ENCODE measurements around the gene PRMT7.

PRMT7 gene

GRCh38 chr16:68388124-68388523 is 77.3 kb downstream of the PRMT7 start:
- H3K27me3 ChIP-seq, result no peaks in the 10 kb centered on the region
- H3K4me3 ChIP-seq (ENCODE audit: low read depth in 1 of 2, low read length in 1 of 2), result no peak overlapping the region
- H3K4me1 ChIP-seq (ENCODE audit: control insufficient read depth in 1 of 2, insufficient read depth in 1 of 2, low read depth in 1 of 2, low read length in 1 of 2), result no peaks in the 10 kb centered on the region
- H3K36me3 ChIP-seq, result no peaks in the 10 kb centered on the region
- no peak overlapping the region for H3K27ac ChIP-seq
- H3K9me3 ChIP-seq, result no peaks in the 10 kb centered on the region
- TF ChIP-seq CTCF (IDR thresholded peaks at IDR 0.05), result no peak

- Histone ChIP-seq H3K27ac (no peak overlapping the region), H3K27me3 (no peaks in the 10 kb centered on the region), H3K36me3 (no peaks in the 10 kb centered on the region), H3K4me3 (ENCODE audit: low read depth in 1 of 2, low read length in 1 of 2) (no peak overlapping the region), H3K4me1 (ENCODE audit: control insufficient read depth in 1 of 2, insufficient read depth in 1 of 2, low read depth in 1 of 2, low read length in 1 of 2) (no peaks in the 10 kb centered on the region), H3K9me3 (no peaks in the 10 kb centered on the region)
- no peak for TF ChIP-seq CTCF (IDR thresholded peaks at IDR 0.05)
Observed at GRCh38 chr16:68389006-68389405, 78.2 kb downstream of the PRMT7 start.

- Histone ChIP-seq H3K27me3 (no peaks in the 10 kb centered on the region), H3K9me3 (no peaks in the 10 kb centered on the region), H3K36me3 (no peaks in the 10 kb centered on the region)
Observed at GRCh38 chr16:68389750-68390371, 79.0 kb downstream of the PRMT7 start.

DNA sequence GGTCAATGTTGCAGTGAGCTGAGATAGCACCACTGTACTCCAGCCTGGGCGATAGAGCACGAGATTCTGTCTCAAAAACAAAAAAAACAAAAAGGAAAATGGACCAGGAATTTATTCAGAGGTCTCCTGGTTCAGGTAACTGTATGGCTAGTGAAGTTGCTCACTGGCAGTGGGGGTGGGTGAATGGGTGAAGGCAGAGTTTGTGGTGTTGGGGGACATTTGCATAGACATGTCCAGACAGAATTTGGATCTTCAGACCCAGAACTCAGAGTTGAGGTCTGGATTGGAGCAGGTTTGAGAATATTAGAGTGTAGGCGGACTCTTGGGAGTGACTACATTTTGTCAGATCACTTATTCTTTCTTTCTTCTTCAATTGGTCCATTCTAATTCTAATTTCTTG is 82.5 kb downstream of the PRMT7 start:
- H3K27me3 ChIP-seq, result peaks cover 3% of the 10 kb centered on the region
- H3K36me3 ChIP-seq, result no peaks in the 10 kb centered on the region
- no peaks in the 10 kb centered on the region for H3K4me1 ChIP-seq (ENCODE audit: control insufficient read depth in 1 of 2, insufficient read depth in 1 of 2, low read depth in 1 of 2, low read length in 1 of 2)
- H3K4me3 ChIP-seq (ENCODE audit: low read depth in 1 of 2, low read length in 1 of 2), result no peak overlapping the region
- no peak for TF ChIP-seq CTCF (IDR thresholded peaks at IDR 0.05)
- H3K9me3 ChIP-seq, result no peaks in the 10 kb centered on the region
- no peak overlapping the region for H3K27ac ChIP-seq

More at GRCh38 chr16:68389750-68390371, 79.0 kb downstream of the PRMT7 start:
- no peak overlapping the region for H3K4me3 ChIP-seq (ENCODE audit: low read depth in 1 of 2, low read length in 1 of 2)
- no peak for TF ChIP-seq CTCF (IDR thresholded peaks at IDR 0.05)
- no peaks in the 10 kb centered on the region for H3K4me1 ChIP-seq (ENCODE audit: control insufficient read depth in 1 of 2, insufficient read depth in 1 of 2, low read depth in 1 of 2, low read length in 1 of 2)
- H3K27ac ChIP-seq, result no peak overlapping the region

DNA sequence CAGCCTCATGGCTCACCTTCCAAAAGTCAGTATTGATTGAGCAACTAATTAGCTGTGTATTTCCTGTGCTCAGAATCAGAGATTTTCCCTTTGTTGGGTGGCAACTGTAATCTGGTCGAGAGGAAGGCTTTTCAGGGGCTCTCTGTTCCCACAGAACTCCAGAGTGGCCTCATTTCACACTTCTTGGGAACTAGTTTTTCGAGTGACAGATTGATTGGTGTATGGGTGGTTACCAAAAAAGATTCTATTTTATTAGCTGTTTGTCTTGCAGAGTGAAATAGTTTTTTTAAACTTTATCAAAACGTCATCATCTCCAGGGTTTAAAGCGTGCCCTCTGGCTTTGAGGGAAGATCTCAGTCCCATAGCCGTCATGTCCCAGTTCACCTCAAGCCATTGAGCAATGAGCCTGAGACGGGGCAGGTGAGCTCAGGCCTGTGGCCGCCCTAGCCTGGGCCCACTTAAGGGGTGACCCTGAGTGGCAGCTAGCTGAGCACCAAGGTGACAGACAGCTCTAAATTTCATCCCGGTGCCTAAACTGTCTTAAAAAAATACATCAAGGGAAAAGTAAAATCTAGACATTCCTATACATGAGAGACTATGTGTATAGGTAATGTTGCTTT is 84.5 kb downstream of the PRMT7 start:
- TF ChIP-seq CTCF (IDR thresholded peaks at IDR 0.05), result no peak
- Histone ChIP-seq H3K27me3 (peaks cover 3% of the 10 kb centered on the region), H3K36me3 (no peaks in the 10 kb centered on the region), H3K9me3 (no peaks in the 10 kb centered on the region), H3K4me3 (ENCODE audit: low read depth in 1 of 2, low read length in 1 of 2) (no peak overlapping the region), H3K4me1 (ENCODE audit: control insufficient read depth in 1 of 2, insufficient read depth in 1 of 2, low read depth in 1 of 2, low read length in 1 of 2) (no peaks in the 10 kb centered on the region), H3K27ac (no peak overlapping the region)
